ENCODE measurements around the gene UPB1.
"Not testable (repeated sequence)": the region's sequence is repeated elsewhere in the genome, so short reads cannot be mapped to it uniquely, and the experiment has no call there.

Gene UPB1

DNA sequence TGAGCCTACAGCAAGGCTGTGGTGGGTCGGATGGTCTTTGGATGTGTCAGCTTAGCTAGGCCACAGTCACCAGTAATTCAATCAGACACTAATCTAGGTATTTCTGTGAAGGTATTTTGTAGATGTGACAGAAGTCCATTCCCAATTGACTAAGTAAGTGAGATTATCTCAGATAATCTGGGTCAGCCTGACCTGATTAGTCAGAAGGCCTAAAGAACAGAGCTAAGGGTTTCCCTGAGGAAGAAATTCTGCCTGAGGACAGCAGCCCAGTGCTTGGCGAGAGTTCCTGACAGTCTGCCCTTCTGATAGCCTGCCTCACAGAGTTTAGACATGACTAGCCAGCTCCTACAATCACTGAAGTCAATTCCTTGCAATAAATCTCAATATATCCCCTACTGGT is 31.1 kb downstream of the UPB1 start:
- Histone ChIP-seq H3K27me3 (ENCODE audit: control insufficient read depth, low read length) (no peaks in the 10 kb centered on the region; the same call in 1 of the 2 replicates), H3K36me3 (ENCODE audit: control insufficient read depth, low read length) (no peaks in the 10 kb centered on the region), H3K79me2 (ENCODE audit: control insufficient read depth, low read length) (no peaks in the 10 kb centered on the region), H3F3A (ENCODE audit: control insufficient read depth, insufficient read depth) (no peaks in the 10 kb centered on the region), H3K4me3 (ENCODE audit: low read length) (no peak overlapping the region), H3K9me2 (replicated peaks; ENCODE audit: control insufficient read depth, low read length) (no peaks in the 10 kb centered on the region), H3K27ac (ENCODE audit: low read depth, low read length) (no peak overlapping the region), H3K4me2 (ENCODE audit: low read length) (no peak overlapping the region), H3K4me1 (ENCODE audit: control insufficient read depth, low read length) (peaks cover 15% of the 10 kb centered on the region), H4K20me1 (ENCODE audit: control insufficient read depth, insufficient read depth, low read depth, low read length) (no peaks in the 10 kb centered on the region), H3K9me3 (ENCODE audit: control insufficient read depth, insufficient read depth, low read length) (no peaks in the 10 kb centered on the region)
- no peak for TF ChIP-seq EZH2phosphoT487 (IDR thresholded peaks at IDR 0.05; ENCODE audit: borderline replicate concordance, low read length)
- TF ChIP-seq, protein P1, sequence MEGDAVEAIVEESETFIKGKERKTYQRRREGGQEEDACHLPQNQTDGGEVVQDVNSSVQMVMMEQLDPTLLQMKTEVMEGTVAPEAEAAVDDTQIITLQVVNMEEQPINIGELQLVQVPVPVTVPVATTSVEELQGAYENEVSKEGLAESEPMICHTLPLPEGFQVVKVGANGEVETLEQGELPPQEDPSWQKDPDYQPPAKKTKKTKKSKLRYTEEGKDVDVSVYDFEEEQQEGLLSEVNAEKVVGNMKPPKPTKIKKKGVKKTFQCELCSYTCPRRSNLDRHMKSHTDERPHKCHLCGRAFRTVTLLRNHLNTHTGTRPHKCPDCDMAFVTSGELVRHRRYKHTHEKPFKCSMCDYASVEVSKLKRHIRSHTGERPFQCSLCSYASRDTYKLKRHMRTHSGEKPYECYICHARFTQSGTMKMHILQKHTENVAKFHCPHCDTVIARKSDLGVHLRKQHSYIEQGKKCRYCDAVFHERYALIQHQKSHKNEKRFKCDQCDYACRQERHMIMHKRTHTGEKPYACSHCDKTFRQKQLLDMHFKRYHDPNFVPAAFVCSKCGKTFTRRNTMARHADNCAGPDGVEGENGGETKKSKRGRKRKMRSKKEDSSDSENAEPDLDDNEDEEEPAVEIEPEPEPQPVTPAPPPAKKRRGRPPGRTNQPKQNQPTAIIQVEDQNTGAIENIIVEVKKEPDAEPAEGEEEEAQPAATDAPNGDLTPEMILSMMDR (IDR thresholded peaks at IDR 0.05; ENCODE audit: low read depth, low read length, poor library complexity, severe bottlenecking), result no peak

DNA sequence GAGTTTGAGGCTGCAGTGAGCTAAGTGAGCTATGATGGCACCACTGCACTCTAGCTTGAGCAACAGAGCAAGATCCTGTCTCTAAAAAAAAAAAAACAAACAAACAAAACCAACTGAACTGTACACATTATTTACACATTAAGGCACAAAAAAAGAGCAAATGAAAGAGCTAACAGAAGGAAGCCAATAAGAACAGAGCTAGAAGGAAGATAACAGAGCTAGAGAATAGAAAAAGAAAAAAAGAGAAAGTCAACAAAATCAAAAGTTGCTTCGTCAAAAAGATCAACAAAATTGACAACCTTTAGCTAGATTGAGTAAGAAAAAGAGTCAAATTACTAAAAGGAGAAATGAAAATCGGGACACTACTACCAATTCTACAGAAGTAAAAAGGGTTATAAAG is 34.8 kb downstream of the UPB1 start:
- Histone ChIP-seq H3K27ac (ENCODE audit: low read depth, low read length) (no peak overlapping the region), H3K4me2 (ENCODE audit: low read length) (no peak overlapping the region), H3K4me1 (ENCODE audit: control insufficient read depth, low read length) (peaks cover 7% of the 10 kb centered on the region)

DNA sequence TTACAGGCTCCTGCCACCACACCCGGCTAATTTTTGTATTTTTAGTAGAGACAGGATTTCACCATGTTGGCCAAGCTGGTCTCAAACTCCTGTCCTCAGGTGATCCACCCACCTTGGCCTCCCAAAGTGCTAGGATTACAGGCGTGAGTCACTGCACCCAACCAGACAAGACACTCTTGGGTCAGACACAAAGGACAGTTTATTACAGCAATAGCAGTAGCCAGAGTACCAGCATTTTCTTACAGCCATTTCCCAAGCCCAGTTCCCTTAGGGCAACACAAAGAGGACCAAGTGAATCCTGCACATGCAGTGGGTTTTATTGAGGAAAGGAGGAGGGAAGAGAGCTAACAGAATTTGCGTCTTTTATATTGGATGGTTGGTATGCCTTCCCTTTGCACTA is 35.8 kb downstream of the UPB1 start:
- not testable (repeated sequence) for H3K79me2 ChIP-seq (ENCODE audit: control insufficient read depth, low read length); H4K20me1 ChIP-seq (ENCODE audit: control insufficient read depth, insufficient read depth, low read depth, low read length); H3F3A ChIP-seq (ENCODE audit: control insufficient read depth, insufficient read depth); H3K4me2 ChIP-seq (ENCODE audit: low read length); H3K27me3 ChIP-seq (ENCODE audit: control insufficient read depth, low read length); H3K36me3 ChIP-seq (ENCODE audit: control insufficient read depth, low read length); H3K9me2 ChIP-seq (replicated peaks; ENCODE audit: control insufficient read depth, low read length); H3K4me1 ChIP-seq (ENCODE audit: control insufficient read depth, low read length); H3K9me3 ChIP-seq (ENCODE audit: control insufficient read depth, insufficient read depth, low read length); H3K27ac ChIP-seq (ENCODE audit: low read depth, low read length); H3K4me3 ChIP-seq (ENCODE audit: low read length)

More for the DNA sequence above, 34.8 kb downstream of the UPB1 start:
- Histone ChIP-seq H4K20me1 (ENCODE audit: control insufficient read depth, insufficient read depth, low read depth, low read length) (no peaks in the 10 kb centered on the region), H3K27me3 (ENCODE audit: control insufficient read depth, low read length) (no peaks in the 10 kb centered on the region; the same call in 1 of the 2 replicates), H3K9me3 (ENCODE audit: control insufficient read depth, insufficient read depth, low read length) (no peaks in the 10 kb centered on the region), H3K79me2 (ENCODE audit: control insufficient read depth, low read length) (no peaks in the 10 kb centered on the region), H3K4me3 (ENCODE audit: low read length) (no peak overlapping the region), H3K9me2 (replicated peaks; ENCODE audit: control insufficient read depth, low read length) (no peaks in the 10 kb centered on the region), H3F3A (ENCODE audit: control insufficient read depth, insufficient read depth) (no peaks in the 10 kb centered on the region), H3K36me3 (ENCODE audit: control insufficient read depth, low read length) (no peaks in the 10 kb centered on the region)
- TF ChIP-seq, protein P1 (IDR thresholded peaks at IDR 0.05; ENCODE audit: low read depth, low read length, poor library complexity, severe bottlenecking), result no peak
- TF ChIP-seq EZH2phosphoT487 (IDR thresholded peaks at IDR 0.05; ENCODE audit: borderline replicate concordance, low read length), result no peak

DNA sequence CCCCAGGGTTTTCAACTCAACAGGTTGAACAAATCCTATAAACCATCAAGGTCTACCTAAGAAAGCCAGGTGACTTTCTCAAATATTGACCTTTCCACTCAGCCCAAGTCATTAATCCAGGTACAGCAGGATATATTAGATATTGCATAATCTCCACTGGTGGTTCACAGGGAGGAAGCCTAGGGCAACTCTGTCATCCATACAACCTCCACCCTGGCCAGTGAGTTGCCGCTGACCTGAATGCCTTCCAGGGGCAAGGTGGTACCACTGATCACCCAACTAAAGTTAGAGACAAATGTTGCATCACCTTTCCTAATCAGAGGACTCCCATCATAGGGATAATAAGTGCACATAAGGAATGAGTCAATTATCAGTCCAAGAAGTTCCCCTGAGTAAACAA is 36.9 kb downstream of the UPB1 start:
- Histone ChIP-seq H3K4me2 (ENCODE audit: low read length) (no peak overlapping the region), H3K27me3 (ENCODE audit: control insufficient read depth, low read length) (no peaks in the 10 kb centered on the region; the same call in 1 of the 2 replicates)

More for the DNA sequence above, 36.9 kb downstream of the UPB1 start:
- no peak overlapping the region for H3K4me3 ChIP-seq (ENCODE audit: low read length)
- no peaks in the 10 kb centered on the region for H3K9me3 ChIP-seq (ENCODE audit: control insufficient read depth, insufficient read depth, low read length)
- no peaks in the 10 kb centered on the region for H3K4me1 ChIP-seq (ENCODE audit: control insufficient read depth, low read length)
- no peaks in the 10 kb centered on the region for H3F3A ChIP-seq (ENCODE audit: control insufficient read depth, insufficient read depth)
- no peaks in the 10 kb centered on the region for H3K36me3 ChIP-seq (ENCODE audit: control insufficient read depth, low read length)
- no peaks in the 10 kb centered on the region for H4K20me1 ChIP-seq (ENCODE audit: control insufficient read depth, insufficient read depth, low read depth, low read length)
- H3K9me2 ChIP-seq (replicated peaks; ENCODE audit: control insufficient read depth, low read length), result no peaks in the 10 kb centered on the region
- TF ChIP-seq EZH2phosphoT487 (IDR thresholded peaks at IDR 0.05; ENCODE audit: borderline replicate concordance, low read length), result no peak
- TF ChIP-seq, protein P1 (IDR thresholded peaks at IDR 0.05; ENCODE audit: low read depth, low read length, poor library complexity, severe bottlenecking), result no peak
- no peaks in the 10 kb centered on the region for H3K79me2 ChIP-seq (ENCODE audit: control insufficient read depth, low read length)
- H3K27ac ChIP-seq (ENCODE audit: low read depth, low read length), result no peak overlapping the region

All from DOHH2 (cell line).